ENCODE results near the gene ECM1. TPM values are rescaled to one million over a fixed set of nuclear protein-coding genes. Genes with fewer than 3 reads are reported as not detected.

The ECM1 gene
- total RNA-seq, 1 experiment from 2014 or later = 1.4 TPM

DNA sequence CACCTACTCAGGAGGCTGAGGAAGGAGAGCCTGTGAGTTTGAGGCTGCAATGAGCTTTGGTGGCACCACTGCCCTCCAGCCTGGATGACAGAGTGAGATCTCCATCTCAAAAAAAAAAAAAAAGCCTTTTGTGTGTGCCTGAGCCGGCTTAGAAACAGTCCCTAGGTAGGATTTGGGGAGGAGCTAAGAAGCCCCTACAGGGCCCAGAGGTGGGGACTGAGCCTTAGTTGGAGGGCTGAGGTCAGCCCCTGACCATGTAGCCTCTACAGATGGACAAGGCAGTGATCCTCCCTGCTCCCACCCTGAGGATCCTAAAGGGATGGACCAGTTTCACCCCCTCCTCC, 43.8 kb downstream of the ECM1 start:
- Histone ChIP-seq H3K79me1 (ENCODE audit: insufficient read depth, low read depth, low read length, poor library complexity, severe bottlenecking) (no peaks in the 10 kb centered on the region), H3T11ph (ENCODE audit: low read length) (no peak overlapping the region), H3K9ac (ENCODE audit: extremely low read depth, insufficient read length, low read length) (no peak overlapping the region), H2AK5ac (ENCODE audit: insufficient read length, low read length) (no peak overlapping the region), H2BK5ac (ENCODE audit: insufficient read length, low read length) (no peak overlapping the region), H3K9me3 (ENCODE audit: control insufficient read depth, low read depth, low read length) (no peaks in the 10 kb centered on the region), H3K79me2 (ENCODE audit: insufficient read depth, low read length) (no peaks in the 10 kb centered on the region), H4K5ac (ENCODE audit: insufficient read length, low read depth, low read length) (no peak overlapping the region), H3K14ac (ENCODE audit: insufficient read depth, low read length) (no peak overlapping the region), H2BK120ac (ENCODE audit: low read depth, low read length, poor library complexity, severe bottlenecking) (no peak overlapping the region), H4K8ac (replicated peaks; ENCODE audit: insufficient read length, low read depth, low read length) (no peak overlapping the region), H3K23me2 (ENCODE audit: insufficient read length, low read depth, low read length, poor library complexity, severe bottlenecking) (peaks cover 10% of the 10 kb centered on the region), H3K4me2 (ENCODE audit: insufficient read depth, insufficient read length, low read length) (no peak overlapping the region), H2BK12ac (ENCODE audit: insufficient read length, low read depth, low read length) (no peak overlapping the region), H3K23ac (ENCODE audit: insufficient read length, low read depth, low read length) (no peak overlapping the region), H3K4ac (ENCODE audit: low read depth, low read length) (no peak overlapping the region), H3K18ac (ENCODE audit: insufficient read length, low read depth, low read length) (no peak overlapping the region), H4K20me1 (ENCODE audit: control insufficient read depth, insufficient read depth, insufficient read length) (no peaks in the 10 kb centered on the region), H3K4me1 (ENCODE audit: insufficient read depth, low read length) (peaks cover 3% of the 10 kb centered on the region; the same call in 1 of the 2 replicates), H4K91ac (ENCODE audit: insufficient read length, low read depth, low read length) (no peak overlapping the region), H3K56ac (ENCODE audit: insufficient read length, low read depth, low read length) (no peak overlapping the region), H3K27me3 (ENCODE audit: insufficient read depth, low read length) (peaks cover 3% of the 10 kb centered on the region; the same call in 1 of the 2 replicates), H2BK15ac (ENCODE audit: low read depth, low read length) (no peak overlapping the region), H2AFZ (ENCODE audit: low read length) (no peak overlapping the region), H2BK20ac (ENCODE audit: low read depth, low read length, poor library complexity, severe bottlenecking) (no peak overlapping the region), H3K27ac (ENCODE audit: insufficient read length, low read depth, low read length) (no peak overlapping the region)
- peaks cover 5% of the 10 kb centered on the region in 3 experiments; a peak in 6 of 7 replicates for H3K36me3 Mint-ChIP-seq (ENCODE audit: insufficient read depth in 1 of 3, low read depth in 3 of 3)
- H3K4me3 Mint-ChIP-seq = peak overlapping the region in 1 of 2 experiments; percentile 20; a peak in 1 of 5 replicates
- no peak for DNase-seq
- TF ChIP-seq, protein P1, sequence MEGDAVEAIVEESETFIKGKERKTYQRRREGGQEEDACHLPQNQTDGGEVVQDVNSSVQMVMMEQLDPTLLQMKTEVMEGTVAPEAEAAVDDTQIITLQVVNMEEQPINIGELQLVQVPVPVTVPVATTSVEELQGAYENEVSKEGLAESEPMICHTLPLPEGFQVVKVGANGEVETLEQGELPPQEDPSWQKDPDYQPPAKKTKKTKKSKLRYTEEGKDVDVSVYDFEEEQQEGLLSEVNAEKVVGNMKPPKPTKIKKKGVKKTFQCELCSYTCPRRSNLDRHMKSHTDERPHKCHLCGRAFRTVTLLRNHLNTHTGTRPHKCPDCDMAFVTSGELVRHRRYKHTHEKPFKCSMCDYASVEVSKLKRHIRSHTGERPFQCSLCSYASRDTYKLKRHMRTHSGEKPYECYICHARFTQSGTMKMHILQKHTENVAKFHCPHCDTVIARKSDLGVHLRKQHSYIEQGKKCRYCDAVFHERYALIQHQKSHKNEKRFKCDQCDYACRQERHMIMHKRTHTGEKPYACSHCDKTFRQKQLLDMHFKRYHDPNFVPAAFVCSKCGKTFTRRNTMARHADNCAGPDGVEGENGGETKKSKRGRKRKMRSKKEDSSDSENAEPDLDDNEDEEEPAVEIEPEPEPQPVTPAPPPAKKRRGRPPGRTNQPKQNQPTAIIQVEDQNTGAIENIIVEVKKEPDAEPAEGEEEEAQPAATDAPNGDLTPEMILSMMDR (conservative IDR thresholded peaks at IDR 0.05) = no peak
- peak overlapping the region in 1 of 3 experiments; percentile 34; a peak in 1 of 7 replicates for H3K27ac Mint-ChIP-seq
- no CpG with 5 or more reads among the region's 1 CpG for WGBS (ENCODE audit: extremely low coverage, insufficient read length, low lambda C conversion rate)
- no peaks in the 10 kb centered on the region for H3K9me3 Mint-ChIP-seq
- peaks cover 35% of the 10 kb centered on the region for H3K27me3 Mint-ChIP-seq (ENCODE audit: low read depth)
- H3K4me1 Mint-ChIP-seq = peaks cover 18 to 41% of the 10 kb centered on the region in 2 experiments

Measured in H9 (cell line).